Measurements from ENCODE around the gene RAD51B.

DNA sequence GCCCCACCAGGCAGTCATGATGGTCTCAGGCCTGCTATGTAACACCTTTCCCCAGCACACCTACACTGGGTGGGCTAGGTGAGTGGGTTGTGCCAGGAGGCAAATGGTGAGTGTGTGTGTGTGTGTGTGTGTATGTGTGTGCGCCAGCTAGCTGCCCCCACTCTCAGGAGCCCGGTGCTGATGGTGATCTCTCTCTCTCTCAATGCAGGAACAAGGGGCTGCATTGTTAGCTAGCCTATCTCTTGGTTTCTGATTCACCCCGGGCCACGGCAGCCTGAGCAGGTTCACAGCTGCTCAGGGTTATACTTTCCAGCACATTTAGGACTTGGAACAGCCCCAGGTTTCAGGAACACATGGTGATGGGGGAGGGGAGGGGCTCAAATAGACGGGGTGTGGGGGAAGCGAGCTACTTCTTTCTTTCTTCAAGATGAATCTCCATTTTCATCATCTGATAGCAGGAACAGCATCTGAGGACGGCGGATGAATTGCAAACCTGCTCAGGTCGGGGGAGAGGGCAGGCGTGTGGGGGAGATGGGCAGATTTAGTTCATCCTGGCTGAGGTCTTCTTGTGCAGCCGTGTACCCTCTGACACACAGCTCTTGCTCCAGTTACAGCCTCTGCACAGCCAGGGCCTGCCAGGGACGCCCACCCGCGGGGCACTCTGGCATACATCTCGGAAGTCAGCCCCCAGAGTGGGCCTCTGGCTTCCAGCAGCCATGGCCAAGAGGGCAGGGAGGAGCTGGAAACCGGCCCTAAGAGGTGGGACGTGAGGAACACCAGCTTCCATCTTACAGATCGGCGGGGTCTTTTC, 835.6 kb downstream of the RAD51B start:
- TF ChIP-seq, protein P1, sequence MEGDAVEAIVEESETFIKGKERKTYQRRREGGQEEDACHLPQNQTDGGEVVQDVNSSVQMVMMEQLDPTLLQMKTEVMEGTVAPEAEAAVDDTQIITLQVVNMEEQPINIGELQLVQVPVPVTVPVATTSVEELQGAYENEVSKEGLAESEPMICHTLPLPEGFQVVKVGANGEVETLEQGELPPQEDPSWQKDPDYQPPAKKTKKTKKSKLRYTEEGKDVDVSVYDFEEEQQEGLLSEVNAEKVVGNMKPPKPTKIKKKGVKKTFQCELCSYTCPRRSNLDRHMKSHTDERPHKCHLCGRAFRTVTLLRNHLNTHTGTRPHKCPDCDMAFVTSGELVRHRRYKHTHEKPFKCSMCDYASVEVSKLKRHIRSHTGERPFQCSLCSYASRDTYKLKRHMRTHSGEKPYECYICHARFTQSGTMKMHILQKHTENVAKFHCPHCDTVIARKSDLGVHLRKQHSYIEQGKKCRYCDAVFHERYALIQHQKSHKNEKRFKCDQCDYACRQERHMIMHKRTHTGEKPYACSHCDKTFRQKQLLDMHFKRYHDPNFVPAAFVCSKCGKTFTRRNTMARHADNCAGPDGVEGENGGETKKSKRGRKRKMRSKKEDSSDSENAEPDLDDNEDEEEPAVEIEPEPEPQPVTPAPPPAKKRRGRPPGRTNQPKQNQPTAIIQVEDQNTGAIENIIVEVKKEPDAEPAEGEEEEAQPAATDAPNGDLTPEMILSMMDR (IDR thresholded peaks at IDR 0.05; ENCODE audit: low read length) = no peak
- TF ChIP-seq EZH2phosphoT487 (IDR thresholded peaks at IDR 0.05; ENCODE audit: low read length) = no peak
